ENCODE results near the gene KRTAP23-1.

- TF ChIP-seq CTCF (IDR thresholded peaks at IDR 0.05) (no peak), POLR2A (IDR thresholded peaks at IDR 0.05) (no peak)
Measured at GRCh38 chr21:30332681-30333080, 15.7 kb downstream of the KRTAP23-1 start.
